Renal cortical epithelial cell (primary cell): Measurements from ENCODE around the gene MDM2. TPM values are rescaled to one million over a fixed set of nuclear protein-coding genes. Genes with fewer than 3 reads are reported as not detected.

Source experiments
- total RNA-seq: library from RNA; depleted of rRNA; stranded (reverse); fragments of >200 nt; gene quantifications from 2 replicates; pipeline ENCODE4 v1.2.3, GENCODE V29; 2014

The MDM2 gene
- total RNA-seq, 1 donor from 2014 or later = 400 TPM

Other genes starting within 250 kb of the MDM2 start
- gene RAP1B, start 197.3 kb upstream of the MDM2 start, total RNA-seq = 259 and 270 TPM in 2 replicates
- gene NUP107, start 121.2 kb upstream of the MDM2 start, total RNA-seq = 46.8 and 90.3 TPM in 2 replicates
- gene SLC35E3, start 62.0 kb upstream of the MDM2 start, total RNA-seq = 4.5 and 7.0 TPM in 2 replicates
- gene CPM, start 125.0 kb downstream of the MDM2 start, total RNA-seq = 90.3 and 219 TPM in 2 replicates